NT2/D1 (cell line): ENCODE results near the gene IL17RD.

Experiments
- SUZ12 ChIP-seq: IDR thresholded peaks from 2 replicates; pipeline ENCODE4 v1.6.1; 2011; ENCODE audit not compliant: insufficient read length, insufficient read depth; ENCODE audit errors: extremely low read depth
- YY1 ChIP-seq: IDR thresholded peaks from 2 replicates; pipeline ENCODE4 v1.6.1; 2011; ENCODE audit not compliant: insufficient read length, insufficient read depth
- ZNF274 ChIP-seq: IDR thresholded peaks from 2 replicates; pipeline ENCODE4 v1.6.1; 2011; ENCODE audit warnings: mild to moderate bottlenecking, low read depth, low read length

GRCh38 chr3:57041674-57042073 lies 123.5 kb downstream of the IL17RD start:
- TF ChIP-seq ZNF274 (no peak), YY1 (no peak), SUZ12 (no peak)
